DMS 273 (cell line): Measurements from ENCODE around the gene DDR2.
"Not testable (repeated sequence)": the region's sequence is repeated elsewhere in the genome, so short reads cannot be mapped to it uniquely, and the experiment has no call there.

ENCODE experiments used
- DNase-seq: peaks from one replicate; lab custom pipeline; 2025; ENCODE audit not compliant: unreplicated experiment; lab: John Stamatoyannopoulos, UW

Gene DDR2

GRCh38 chr1:162717548-162718184, 85.4 kb downstream of the DDR2 start:
- DNase-seq: no peak

GRCh38 chr1:162719678-162720077, 87.4 kb downstream of the DDR2 start:
- no peak for DNase-seq

DNA sequence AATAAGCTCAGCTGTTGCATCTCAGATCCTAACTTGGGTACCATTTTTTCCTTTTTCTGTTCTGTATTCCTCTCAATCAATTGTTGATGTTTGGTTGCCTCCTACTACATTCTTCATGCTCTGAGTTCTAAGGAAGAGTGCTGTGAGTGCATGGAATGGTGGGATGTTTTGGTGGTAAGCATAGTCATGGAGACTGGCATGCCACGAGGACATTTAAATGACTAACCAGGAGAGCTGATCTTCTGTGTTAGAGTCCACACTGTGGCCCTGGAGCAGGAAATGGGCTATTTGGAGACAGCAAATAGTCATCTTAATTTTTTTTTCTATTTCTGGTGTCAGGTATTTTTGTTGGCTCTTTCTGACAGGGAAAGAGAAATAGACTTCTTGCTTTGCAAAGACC, 88.7 kb downstream of the DDR2 start:
- no peak for DNase-seq

DNA sequence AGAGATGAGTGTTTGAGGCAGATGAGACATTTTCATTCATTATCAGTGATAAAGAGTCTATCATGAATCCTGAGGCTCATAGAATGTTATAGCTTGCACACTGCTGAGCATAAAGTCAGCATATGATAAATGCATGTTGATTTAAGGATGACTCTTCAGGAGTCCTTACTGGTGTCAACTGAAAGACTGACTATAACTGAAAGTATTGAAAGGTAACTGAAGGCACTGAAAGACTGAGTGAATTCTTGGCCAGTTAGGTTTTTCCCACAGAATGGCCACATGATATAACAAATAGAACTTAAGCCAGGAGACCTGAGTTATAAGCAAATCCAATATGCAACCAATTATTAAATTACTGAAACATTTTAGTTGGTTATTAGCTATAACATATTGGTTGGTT, 89.2 kb downstream of the DDR2 start:
- DNase-seq: no peak

GRCh38 chr1:162722036-162722435, 89.8 kb downstream of the DDR2 start:
- DNase-seq: peak; percentile 10

- no peak for DNase-seq
These were observed 92.4 kb downstream of the DDR2 start for GRCh38 chr1:162724583-162725120.

GRCh38 chr1:162725301-162725837, 93.1 kb downstream of the DDR2 start:
- no peak for DNase-seq

DNA sequence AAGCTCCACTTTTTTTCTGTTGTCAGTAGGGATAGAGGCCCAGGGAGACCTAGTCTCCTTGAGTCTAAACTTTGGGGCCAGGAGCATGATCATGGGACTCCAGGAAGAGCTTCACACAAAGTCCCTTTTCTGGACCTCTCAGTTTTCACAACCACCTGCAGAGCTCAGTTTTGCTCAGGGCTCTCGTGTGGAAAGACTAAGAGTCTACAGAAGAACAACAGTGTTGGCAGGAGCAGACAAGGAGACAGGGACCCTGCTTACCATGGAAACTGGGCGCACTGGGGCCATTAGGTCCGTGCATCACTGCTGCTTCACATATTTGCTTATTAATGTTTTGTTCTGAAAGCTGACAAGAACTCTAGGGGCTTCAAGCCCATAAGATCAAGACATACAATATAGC, 94.3 kb downstream of the DDR2 start:
- DNase-seq: peak; percentile 26

DNA sequence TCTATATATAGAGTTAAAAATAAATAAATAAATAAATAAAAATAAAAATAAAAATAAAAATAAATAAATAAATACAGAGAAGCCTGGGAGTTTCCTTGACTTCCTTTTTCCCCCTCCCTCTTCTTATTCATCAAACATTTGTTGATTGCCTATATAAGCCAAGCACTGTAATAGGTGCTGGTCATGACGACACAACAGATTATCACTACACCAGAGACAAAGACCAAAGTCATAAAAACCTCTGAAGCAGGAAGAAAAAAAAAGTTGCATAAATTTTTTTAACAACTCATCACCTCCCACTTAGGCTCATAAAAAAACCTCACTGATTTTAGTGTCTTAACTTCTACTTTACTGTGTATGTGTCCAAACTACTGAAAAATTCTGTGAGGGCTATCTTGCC, 95.2 kb downstream of the DDR2 start:
- not testable (repeated sequence) for DNase-seq

GRCh38 chr1:162728573-162728972, 96.3 kb downstream of the DDR2 start:
- no peak for DNase-seq

DNA sequence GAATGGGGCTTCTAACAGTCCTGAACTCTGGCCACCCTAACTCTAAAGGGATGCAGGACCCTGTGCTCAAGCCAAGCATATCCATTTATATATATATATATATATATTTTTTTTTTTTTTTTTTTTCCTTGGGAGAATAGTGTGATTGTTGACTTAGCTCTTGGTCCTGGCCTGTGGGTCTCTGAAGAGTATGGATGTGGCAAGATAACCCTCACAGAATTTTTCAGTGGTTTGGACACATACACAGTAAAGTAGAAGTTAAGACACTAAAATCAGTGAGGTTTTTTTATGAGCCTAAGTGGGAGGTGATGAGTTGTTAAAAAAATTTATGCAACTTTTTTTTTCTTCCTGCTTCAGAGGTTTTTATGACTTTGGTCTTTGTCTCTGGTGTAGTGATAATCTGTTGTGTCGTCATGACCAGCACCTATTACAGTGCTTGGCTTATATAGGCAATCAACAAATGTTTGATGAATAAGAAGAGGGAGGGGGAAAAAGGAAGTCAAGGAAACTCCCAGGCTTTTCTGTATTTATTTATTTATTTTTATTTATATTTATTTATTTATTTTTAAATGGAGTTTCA, 97.0 kb downstream of the DDR2 start:
- DNase-seq: not testable (repeated sequence)

DNA sequence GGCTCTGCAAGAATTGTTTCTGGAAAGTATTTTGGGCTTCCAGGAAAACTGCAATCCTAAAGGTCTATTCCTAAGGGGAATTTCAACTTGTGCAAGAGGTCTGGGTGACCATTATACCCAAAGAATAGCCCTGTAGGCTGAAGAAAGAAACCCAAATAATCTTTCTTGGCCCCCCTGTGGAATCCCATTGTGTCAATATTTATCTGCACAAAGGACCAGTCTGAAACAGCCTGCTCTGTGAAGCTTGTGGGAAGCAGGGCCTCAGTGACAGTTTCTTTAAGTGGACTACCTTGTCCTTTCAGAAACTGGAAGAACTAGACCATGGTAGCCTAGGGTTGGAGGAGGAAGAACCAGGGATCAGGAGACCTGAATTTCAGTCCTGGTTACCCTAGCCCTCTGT, 99.8 kb downstream of the DDR2 start:
- DNase-seq: no peak

- DNase-seq: peak; percentile 22
These were observed 100.5 kb downstream of the DDR2 start for GRCh38 chr1:162732566-162733335.

GRCh38 chr1:162733336-162733590, 101.0 kb downstream of the DDR2 start:
- DNase-seq: no peak

DNA sequence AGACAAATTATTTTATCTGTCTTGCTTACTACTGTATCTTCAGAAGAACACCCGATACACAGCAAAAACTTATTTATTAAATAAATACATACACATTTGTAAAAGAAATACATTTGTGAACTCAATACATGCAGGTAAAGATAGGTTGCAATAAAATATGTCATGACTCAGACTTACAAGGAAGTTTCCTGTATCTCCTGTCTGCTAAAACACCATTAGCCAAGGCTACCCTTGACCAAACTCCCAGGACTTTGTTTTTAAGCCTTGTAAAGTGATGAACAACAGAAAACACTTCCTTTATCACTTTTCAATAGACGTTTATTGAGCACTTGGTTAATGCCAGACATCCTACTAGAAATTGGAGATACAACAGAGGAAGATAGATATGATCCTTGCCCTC, 101.8 kb downstream of the DDR2 start:
- no peak for DNase-seq

- no peak for DNase-seq
These were observed 103.9 kb downstream of the DDR2 start for GRCh38 chr1:162736184-162736583.

GRCh38 chr1:162736633-162737067, 104.4 kb downstream of the DDR2 start:
- no peak for DNase-seq

- no peak for DNase-seq
These were observed 108.5 kb downstream of the DDR2 start for GRCh38 chr1:162740755-162741154.

GRCh38 chr1:162741574-162741973, 109.3 kb downstream of the DDR2 start:
- no peak for DNase-seq

- DNase-seq: not testable (repeated sequence)
These were observed 114.1 kb downstream of the DDR2 start for GRCh38 chr1:162746264-162746942.

- DNase-seq: no peak
These were observed 120.9 kb downstream of the DDR2 start for GRCh38 chr1:162753001-162753658.
